ENCODE measurements around the gene TUBGCP3.
"Not testable (repeated sequence)": the region's sequence is repeated elsewhere in the genome, so short reads cannot be mapped to it uniquely, and the experiment has no call there.

Gene TUBGCP3

GRCh38 chr13:112576191-112576590, 11.8 kb downstream of the TUBGCP3 start:
- no peak for DNase-seq

DNA sequence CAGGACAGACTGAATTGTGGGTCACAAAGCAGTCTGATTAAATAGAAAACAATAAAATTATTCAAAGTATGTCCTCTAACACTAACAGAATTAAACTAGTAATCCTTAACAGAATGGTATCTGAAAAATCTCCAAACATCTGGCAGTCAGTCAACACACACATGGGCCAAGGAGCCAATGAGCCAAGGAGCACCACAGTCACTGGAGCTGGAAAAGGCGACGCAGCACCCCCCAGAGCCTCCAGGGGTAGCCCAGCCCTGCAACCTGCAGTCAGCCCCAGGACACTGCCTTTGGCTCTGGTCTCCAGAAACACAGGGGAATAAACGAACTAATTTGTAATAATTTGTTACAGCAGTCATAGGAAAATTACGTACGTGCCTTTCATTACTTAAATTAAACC, 12.3 kb downstream of the TUBGCP3 start:
- DNase-seq, result no peak

DNA sequence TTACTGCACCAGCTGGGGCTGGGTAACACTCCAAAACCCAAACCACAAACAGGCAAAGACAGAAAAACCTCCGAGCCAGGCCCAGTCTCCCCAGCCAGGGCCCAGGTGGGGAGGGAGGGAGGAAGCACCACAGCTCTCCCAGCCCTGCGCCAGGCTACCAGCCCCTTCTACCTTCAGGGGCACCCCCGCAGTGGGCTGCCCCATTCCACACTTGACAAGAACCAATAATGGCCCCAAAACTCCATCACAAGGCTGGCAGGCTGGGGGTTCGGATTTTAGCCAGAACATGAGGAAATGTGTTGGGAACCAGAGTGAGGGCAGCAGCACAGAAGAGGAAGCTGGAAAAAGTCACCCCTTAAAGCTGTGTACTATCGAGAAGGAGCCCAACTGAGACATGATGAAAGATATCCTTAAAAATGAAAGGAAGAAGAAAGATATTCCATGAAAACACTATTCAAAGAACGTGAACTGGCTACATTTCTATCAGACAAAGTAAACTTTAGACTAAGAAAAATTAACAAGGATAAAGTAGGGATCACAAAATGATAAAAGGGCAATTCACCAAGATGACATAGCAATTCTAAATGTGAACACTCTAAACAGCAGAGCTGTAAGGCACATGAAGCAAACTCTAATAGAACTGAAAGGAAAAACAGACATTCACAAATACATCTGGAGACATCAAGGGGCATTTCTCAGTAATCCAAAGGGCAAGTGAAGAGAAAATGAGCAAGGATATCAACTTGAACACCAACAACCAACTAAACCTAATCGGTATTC, 12.9 kb downstream of the TUBGCP3 start:
- DNase-seq, result no peak

- DNase-seq, result no peak
Measured at GRCh38 chr13:112574416-112574815, 13.5 kb downstream of the TUBGCP3 start.

- DNase-seq, result no peak
Measured at GRCh38 chr13:112573710-112574109, 14.2 kb downstream of the TUBGCP3 start.

GRCh38 chr13:112572366-112572765, 15.6 kb downstream of the TUBGCP3 start:
- DNase-seq, result no peak

DNA sequence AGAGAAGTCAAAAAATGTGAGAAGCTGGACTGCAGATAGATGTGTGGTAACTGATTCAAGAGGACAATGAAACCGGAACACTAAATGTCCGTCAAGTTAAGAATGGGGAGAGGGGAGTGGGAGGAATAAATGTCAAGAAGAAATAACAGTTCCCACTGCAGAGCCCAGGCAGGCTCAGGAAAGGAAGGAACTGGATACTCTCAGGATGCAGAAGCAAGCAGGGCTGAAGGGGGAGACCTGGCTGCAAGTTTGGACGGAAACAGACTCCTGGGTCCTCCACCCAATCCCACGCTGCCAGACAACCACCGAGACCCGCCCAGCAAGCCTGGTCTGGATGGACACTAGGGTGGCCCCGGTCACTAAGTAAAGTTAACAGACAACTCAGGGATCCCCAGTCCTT, 18.1 kb downstream of the TUBGCP3 start:
- no peak for DNase-seq

DNA sequence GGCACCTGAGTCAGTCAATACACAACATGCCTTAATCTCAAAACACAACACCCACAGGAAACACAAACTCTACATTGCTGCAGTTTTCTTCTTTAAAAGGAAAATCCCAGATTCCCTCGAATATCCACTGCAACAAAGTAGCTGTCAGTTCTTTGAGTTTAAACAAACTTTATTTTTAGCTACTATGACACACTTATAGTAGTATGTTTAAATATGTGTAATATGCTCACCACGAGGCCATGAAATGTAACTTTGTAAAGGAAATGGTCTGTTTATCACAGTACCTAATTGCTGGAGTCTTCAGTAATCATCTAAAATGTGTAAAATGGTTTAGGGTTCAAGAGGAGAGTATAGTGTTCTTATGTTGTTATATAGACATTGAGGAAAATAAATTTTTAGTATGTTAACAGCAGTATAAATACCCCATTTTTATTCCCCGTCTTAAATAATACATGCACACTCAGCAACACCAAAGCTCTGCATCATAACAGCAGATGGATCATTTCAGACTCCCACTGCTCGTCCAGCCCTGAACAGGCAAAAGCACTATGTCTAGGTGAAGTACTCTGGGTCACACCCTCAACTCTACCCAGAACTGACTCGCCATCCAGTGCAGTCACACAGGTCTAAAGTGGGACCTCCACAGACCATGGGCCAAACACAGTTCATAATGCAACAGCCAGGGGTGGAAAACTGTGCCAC, 20.6 kb downstream of the TUBGCP3 start:
- DNase-seq, result no peak

- DNase-seq, result no peak
Measured at GRCh38 chr13:112562786-112563383, 25.1 kb downstream of the TUBGCP3 start.

DNA sequence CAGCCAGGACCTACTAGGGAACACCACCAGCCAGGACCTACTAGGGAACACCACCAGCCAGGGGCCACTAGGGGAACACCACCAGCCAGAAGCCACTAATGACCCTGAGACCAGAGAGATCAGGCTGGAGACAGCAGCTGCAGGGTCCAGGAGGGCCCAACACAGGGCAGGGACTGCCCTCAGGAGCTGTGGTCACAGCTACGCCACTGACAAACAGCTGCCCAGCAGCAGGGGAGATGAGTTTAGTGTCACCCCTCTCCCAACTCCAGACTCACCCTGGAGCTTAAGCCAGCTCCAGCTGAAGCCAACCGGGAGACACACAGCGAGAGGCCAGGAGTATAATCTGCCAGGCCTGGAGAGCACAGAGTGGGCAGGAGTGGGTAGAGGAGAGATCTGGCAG, 25.7 kb downstream of the TUBGCP3 start:
- no peak for DNase-seq

- no peak for DNase-seq
Measured at GRCh38 chr13:112561478-112561877, 26.5 kb downstream of the TUBGCP3 start.

- DNase-seq, result no peak
Measured at GRCh38 chr13:112558696-112559418, 29.1 kb downstream of the TUBGCP3 start.

DNA sequence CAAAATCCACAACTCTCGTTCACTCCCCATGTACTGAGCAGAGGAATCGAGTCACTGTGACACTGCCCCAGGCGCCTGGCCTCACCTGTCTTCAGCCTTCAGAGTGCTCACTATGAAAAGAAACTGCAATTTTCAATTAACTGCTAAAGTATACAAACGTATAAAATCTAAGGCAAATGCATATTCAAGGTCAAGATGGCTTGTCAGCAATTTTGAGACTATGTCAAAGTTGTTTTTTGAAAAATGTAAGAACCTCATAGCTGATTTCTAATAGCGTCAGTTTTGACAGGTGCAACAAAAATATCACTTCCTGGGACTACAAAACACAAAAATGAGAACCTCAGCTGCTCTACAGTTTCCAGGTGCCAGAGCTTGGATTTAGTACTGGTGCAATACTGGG, 31.4 kb downstream of the TUBGCP3 start:
- DNase-seq, result no peak

- no peak for DNase-seq
Measured at GRCh38 chr13:112554214-112554850, 33.6 kb downstream of the TUBGCP3 start.

DNA sequence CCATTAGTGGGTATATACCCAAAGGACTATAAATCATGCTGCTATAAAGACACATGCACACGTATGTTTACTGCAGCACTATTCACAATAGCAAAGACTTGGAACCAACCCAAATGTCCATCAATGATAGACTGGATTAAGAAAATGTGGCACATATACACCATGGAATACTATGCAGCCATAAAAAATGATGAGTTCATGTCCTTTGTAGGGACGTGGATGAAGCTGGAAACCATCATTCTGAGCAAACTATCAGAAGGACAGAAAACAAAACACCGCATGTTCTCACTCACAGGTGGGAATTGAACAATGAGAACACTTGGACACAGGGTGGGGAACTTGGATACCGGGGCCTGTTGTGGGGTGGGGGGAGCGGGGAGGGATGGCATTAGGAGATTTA, 39.0 kb downstream of the TUBGCP3 start:
- DNase-seq, result not testable (repeated sequence)

- peak; percentile 29 for DNase-seq
Measured at GRCh38 chr13:112545856-112546255, 42.1 kb downstream of the TUBGCP3 start.

DNA sequence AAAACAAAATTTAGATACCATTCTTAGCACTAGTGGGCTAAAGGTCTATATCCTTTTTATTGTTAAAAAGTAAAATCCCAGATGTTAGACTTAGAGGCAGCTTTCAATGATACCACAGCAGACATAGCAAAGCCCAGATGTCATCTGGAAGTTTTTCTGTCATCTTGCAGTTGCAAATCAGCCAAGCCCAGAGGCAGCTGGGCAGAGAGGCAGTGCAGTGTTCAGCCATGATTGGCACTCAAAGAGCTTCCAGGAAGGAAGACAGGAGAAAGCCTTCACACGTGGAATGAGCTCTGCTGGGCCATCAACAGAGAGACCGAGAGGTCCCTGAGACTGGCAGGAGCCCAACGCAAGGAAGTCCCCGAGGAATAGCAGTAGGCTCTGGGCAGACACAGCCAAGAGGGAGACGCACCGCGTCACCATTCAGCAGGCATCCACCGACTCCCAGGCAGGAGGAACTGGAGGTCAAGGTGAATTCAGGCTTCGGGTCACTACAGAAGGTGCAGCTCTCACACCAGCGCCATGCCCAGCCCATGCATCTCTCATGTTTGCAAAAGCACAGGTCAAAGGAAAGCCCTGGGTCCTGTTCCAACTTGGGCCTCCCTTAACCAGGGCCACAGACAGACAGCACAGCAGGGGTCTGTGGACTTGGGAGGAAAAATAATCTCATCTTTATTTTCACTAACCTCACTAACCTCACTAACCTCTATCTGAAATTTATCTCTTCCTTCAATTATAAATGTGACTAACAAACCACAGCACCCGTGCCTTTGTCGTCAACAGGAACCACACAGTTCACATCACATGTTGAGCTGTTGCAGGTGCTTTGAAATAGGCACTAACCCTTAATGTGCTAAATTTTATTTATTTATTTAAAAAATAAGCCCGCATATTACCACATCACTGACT, 54.9 kb downstream of the TUBGCP3 start:
- DNase-seq, result no peak

- no peak for DNase-seq
Measured at GRCh38 chr13:112531263-112531794, 56.6 kb downstream of the TUBGCP3 start.

DNA sequence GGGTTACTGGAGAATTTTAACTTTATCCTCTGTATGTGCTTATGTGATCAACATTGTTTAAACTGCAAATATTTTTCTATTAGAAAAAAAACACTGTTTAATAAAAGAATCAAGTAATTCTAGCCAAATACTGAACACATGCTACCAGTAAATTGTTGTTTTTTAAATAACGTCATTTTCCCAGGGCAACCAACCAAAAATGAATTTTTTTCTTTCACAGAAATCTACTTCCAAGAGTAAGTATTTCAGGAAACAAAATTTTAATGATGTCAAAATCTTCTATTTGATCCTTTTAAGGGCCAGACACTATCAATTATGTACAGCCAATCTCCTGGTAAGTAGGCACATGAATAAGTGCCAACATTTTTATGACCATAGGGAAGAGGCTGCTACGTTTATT, 57.1 kb downstream of the TUBGCP3 start:
- no peak for DNase-seq

DNA sequence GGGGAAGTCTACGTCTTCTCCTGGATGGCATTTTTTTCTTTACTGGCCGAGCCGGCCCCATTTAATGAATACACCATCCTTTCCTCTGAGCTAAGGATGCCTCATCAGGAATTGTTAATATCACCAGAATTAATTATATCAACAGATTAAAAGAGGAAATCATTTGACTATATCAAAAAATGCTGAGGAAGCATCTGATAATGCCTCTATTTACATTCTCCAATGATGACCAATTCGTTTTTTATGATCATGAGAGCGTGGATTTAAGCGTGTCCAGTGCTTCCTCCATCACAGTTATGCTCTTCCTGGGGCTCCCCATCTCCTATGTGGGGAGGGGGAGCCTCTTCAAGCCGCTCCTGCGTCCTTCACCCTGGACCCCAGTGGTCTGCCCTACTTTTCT, 58.7 kb downstream of the TUBGCP3 start:
- no peak for DNase-seq

GRCh38 chr13:112526146-112526853, 61.7 kb downstream of the TUBGCP3 start:
- no peak for DNase-seq
